Measurements from ENCODE around the gene CD74.

Gene CD74

GRCh38 chr5:150397782-150398721, 14.7 kb downstream of the CD74 start:
- DNase-seq (ENCODE audit: low spot score): no peak

GRCh38 chr5:150397146-150397781, 15.4 kb downstream of the CD74 start:
- no peak for DNase-seq (ENCODE audit: low spot score)

GRCh38 chr5:150396267-150396666, 16.4 kb downstream of the CD74 start:
- no peak for DNase-seq (ENCODE audit: low spot score)

- DNase-seq (ENCODE audit: low spot score): no peak
These were observed 17.1 kb downstream of the CD74 start for GRCh38 chr5:150395688-150395975.

GRCh38 chr5:150394912-150395687, 17.6 kb downstream of the CD74 start:
- DNase-seq (ENCODE audit: low spot score): no peak

- no peak for DNase-seq (ENCODE audit: low spot score)
These were observed 18.6 kb downstream of the CD74 start for GRCh38 chr5:150394131-150394530.

GRCh38 chr5:150393096-150393645, 19.5 kb downstream of the CD74 start:
- DNase-seq (ENCODE audit: low spot score): no peak

GRCh38 chr5:150392680-150393079, 20.0 kb downstream of the CD74 start:
- DNase-seq (ENCODE audit: low spot score): no peak

GRCh38 chr5:150391986-150392385, 20.7 kb downstream of the CD74 start:
- no peak for DNase-seq (ENCODE audit: low spot score)

GRCh38 chr5:150391064-150391834, 21.5 kb downstream of the CD74 start:
- no peak for DNase-seq (ENCODE audit: low spot score)

- DNase-seq (ENCODE audit: low spot score): no peak
These were observed 23.0 kb downstream of the CD74 start for GRCh38 chr5:150389531-150390266.

GRCh38 chr5:150386024-150386855, 26.5 kb downstream of the CD74 start:
- DNase-seq (ENCODE audit: low spot score): no peak

GRCh38 chr5:150384701-150385100, 28.0 kb downstream of the CD74 start:
- DNase-seq (ENCODE audit: low spot score): no peak

GRCh38 chr5:150377964-150378694, 34.6 kb downstream of the CD74 start:
- DNase-seq (ENCODE audit: low spot score): no peak

GRCh38 chr5:150376799-150377771, 35.6 kb downstream of the CD74 start:
- DNase-seq (ENCODE audit: low spot score): no peak

- no peak for DNase-seq (ENCODE audit: low spot score)
These were observed 38.1 kb downstream of the CD74 start for GRCh38 chr5:150374651-150375050.

- DNase-seq (ENCODE audit: low spot score): no peak
These were observed 40.1 kb downstream of the CD74 start for GRCh38 chr5:150372639-150373038.

- DNase-seq (ENCODE audit: low spot score): no peak
These were observed 44.2 kb downstream of the CD74 start for GRCh38 chr5:150368526-150368925.
